ENCODE measurements around the gene PLA2G4B. TPM values are rescaled to one million over a fixed set of nuclear protein-coding genes. Genes with fewer than 3 reads are reported as not detected.

The PLA2G4B gene
- total and polyA plus RNA-seq, 2 of the 8 experiments (the other 6 are each of a cell fraction or from before 2014, with no cell fraction given) = 4.2 to 9.2 TPM

GRCh38 chr15:41847981-41848380 is 9.3 kb downstream of the PLA2G4B start (continued):
- TF ChIP-seq HDAC6 (IDR thresholded peaks at IDR 0.05; ENCODE audit: low read depth, low read length) (no peak), BCL11A (IDR thresholded peaks at IDR 0.05; ENCODE audit: low read depth in 2 of 2, low read length in 2 of 2) (no peak), EZH2 (IDR thresholded peaks at IDR 0.05; ENCODE audit: low read depth, low read length, severe bottlenecking) (no peak)
